ENCODE measurements around the gene NAIF1. TPM values are rescaled to one million over a fixed set of nuclear protein-coding genes. Genes with fewer than 3 reads are reported as not detected.

Gene NAIF1
- total RNA-seq, 6 experiments from 2014 or later = 3.9 to 6.8 (median 5.7) TPM

GRCh38 chr9:128108269-128109049, 41.3 kb upstream of the NAIF1 start:
- ATAC-seq (peak in 1 of 4 donors; percentile 0), DNase-seq (no peak)
- H3K27ac ChIP-seq = peak overlapping the region in 2 of 3 donors; percentile 26 to 99
- H3K4me3 ChIP-seq = no peak overlapping the region
- intact Hi-C loops (cut with DNase I) = loop anchor here in 1 of 2 donors (10.0 kb wide), 1 partner anchor 124 kb away; the partner anchor contains the start of gene EEIG1
- 68% methylated on average over 10 of the region's 15 CpGs for WGBS (ENCODE audit: insufficient coverage, low coverage, low lambda C conversion rate, missing lambda C conversion rate)
- no peaks in the 10 kb centered on the region for H3K27me3 ChIP-seq
- peaks cover 0 to 60% (median 24%) of the 10 kb centered on the region in 4 donors for H3K4me1 ChIP-seq
- no peaks in the 10 kb centered on the region for H3K9me3 ChIP-seq
- peaks cover 14 to 39% (median 29%) of the 10 kb centered on the region in 4 donors for H3K36me3 ChIP-seq
- TF ChIP-seq, protein P1, sequence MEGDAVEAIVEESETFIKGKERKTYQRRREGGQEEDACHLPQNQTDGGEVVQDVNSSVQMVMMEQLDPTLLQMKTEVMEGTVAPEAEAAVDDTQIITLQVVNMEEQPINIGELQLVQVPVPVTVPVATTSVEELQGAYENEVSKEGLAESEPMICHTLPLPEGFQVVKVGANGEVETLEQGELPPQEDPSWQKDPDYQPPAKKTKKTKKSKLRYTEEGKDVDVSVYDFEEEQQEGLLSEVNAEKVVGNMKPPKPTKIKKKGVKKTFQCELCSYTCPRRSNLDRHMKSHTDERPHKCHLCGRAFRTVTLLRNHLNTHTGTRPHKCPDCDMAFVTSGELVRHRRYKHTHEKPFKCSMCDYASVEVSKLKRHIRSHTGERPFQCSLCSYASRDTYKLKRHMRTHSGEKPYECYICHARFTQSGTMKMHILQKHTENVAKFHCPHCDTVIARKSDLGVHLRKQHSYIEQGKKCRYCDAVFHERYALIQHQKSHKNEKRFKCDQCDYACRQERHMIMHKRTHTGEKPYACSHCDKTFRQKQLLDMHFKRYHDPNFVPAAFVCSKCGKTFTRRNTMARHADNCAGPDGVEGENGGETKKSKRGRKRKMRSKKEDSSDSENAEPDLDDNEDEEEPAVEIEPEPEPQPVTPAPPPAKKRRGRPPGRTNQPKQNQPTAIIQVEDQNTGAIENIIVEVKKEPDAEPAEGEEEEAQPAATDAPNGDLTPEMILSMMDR (IDR thresholded peaks at IDR 0.05) = no peak
- peak; percentile 3 for TF ChIP-seq POLR2A (IDR thresholded peaks at IDR 0.05)

GRCh38 chr9:128107468-128108268, 40.5 kb upstream of the NAIF1 start:
- peak overlapping the region in 2 of 3 donors; percentile 26 to 99 for H3K27ac ChIP-seq
- ATAC-seq (peak in 1 of 4 donors; percentile 0), DNase-seq (peak in 2 of 3 donors; percentile 31 to 79)
- no peak overlapping the region for H3K4me3 ChIP-seq
- no peaks in the 10 kb centered on the region for H3K9me3 ChIP-seq
- no peaks in the 10 kb centered on the region for H3K27me3 ChIP-seq
- peak; percentile 7 for TF ChIP-seq POLR2A (IDR thresholded peaks at IDR 0.05)
- TF ChIP-seq, protein P1 (IDR thresholded peaks at IDR 0.05) = no peak
- peaks cover 0 to 66% (median 27%) of the 10 kb centered on the region in 4 donors for H3K4me1 ChIP-seq
- intact Hi-C loops (cut with DNase I) = loop anchor here in 1 of 2 donors (10.0 kb wide), 1 partner anchor 123 kb away; the partner anchor contains the start of gene EEIG1
- 55% methylated on average over 4 of the region's 18 CpGs for WGBS (ENCODE audit: insufficient coverage, low coverage, low lambda C conversion rate, missing lambda C conversion rate)
- peaks cover 14 to 41% (median 30%) of the 10 kb centered on the region in 4 donors for H3K36me3 ChIP-seq

DNA sequence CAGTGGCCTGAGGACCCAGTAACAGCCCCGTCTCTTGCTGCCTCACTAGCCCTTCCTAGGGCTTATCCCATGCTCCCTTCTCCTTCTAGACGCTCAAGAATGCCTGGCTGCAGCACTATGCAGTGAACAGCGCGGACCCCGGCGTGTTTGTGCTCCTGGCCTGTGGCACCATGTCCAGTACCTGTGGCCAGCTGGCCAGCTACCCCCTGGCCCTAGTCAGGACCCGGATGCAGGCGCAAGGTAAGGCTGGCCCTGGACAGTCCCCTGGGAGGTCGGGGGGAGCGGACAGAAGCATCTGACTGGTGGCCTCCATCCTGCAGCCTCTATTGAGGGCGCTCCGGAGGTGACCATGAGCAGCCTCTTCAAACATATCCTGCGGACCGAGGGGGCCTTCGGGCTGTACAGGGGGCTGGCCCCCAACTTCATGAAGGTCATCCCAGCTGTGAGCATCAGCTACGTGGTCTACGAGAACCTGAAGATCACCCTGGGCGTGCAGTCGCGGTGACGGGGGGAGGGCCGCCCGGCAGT, 39.9 kb upstream of the NAIF1 start:
- H3K4me1 ChIP-seq = peaks cover 0 to 72% (median 31%) of the 10 kb centered on the region in 4 donors
- ATAC-seq = no peak

More for the DNA sequence above, 39.9 kb upstream of the NAIF1 start:
- H3K9me3 ChIP-seq = no peaks in the 10 kb centered on the region
- no peak overlapping the region for H3K4me3 ChIP-seq
- H3K36me3 ChIP-seq = peaks cover 14 to 48% (median 35%) of the 10 kb centered on the region in 4 donors
- intact Hi-C loops (cut with DNase I) = loop anchor here in 1 of 2 donors (10.0 kb wide), 1 partner anchor 122 kb away; the partner anchor contains the start of gene EEIG1
- TF ChIP-seq, protein P1 (IDR thresholded peaks at IDR 0.05) = no peak
- TF ChIP-seq POLR2A (IDR thresholded peaks at IDR 0.05) = no peak
- DNase-seq = peak in 1 of 3 donors; percentile 24
- H3K27ac ChIP-seq = peak overlapping the region in 2 of 3 donors; percentile 94 to 99
- H3K27me3 ChIP-seq = no peaks in the 10 kb centered on the region
- no CpG with 5 or more reads among the region's 23 CpGs for WGBS (ENCODE audit: insufficient coverage, low coverage, low lambda C conversion rate, missing lambda C conversion rate)
